GM12872 (cell line): ENCODE data around the gene CADM3.

ENCODE experiments used
- TF ChIP-seq, protein P1 (sequence below): IDR thresholded peaks from 3 replicates; pipeline ENCODE4 v1.5.1; 2011; ENCODE audit warnings: low read depth, mild to moderate bottlenecking, low read length, moderate library complexity; ENCODE audit not compliant: insufficient read depth

The CADM3 gene

GRCh38 chr1:159208175-159208825 lies 36.9 kb downstream of the CADM3 start:
- TF ChIP-seq, protein P1, sequence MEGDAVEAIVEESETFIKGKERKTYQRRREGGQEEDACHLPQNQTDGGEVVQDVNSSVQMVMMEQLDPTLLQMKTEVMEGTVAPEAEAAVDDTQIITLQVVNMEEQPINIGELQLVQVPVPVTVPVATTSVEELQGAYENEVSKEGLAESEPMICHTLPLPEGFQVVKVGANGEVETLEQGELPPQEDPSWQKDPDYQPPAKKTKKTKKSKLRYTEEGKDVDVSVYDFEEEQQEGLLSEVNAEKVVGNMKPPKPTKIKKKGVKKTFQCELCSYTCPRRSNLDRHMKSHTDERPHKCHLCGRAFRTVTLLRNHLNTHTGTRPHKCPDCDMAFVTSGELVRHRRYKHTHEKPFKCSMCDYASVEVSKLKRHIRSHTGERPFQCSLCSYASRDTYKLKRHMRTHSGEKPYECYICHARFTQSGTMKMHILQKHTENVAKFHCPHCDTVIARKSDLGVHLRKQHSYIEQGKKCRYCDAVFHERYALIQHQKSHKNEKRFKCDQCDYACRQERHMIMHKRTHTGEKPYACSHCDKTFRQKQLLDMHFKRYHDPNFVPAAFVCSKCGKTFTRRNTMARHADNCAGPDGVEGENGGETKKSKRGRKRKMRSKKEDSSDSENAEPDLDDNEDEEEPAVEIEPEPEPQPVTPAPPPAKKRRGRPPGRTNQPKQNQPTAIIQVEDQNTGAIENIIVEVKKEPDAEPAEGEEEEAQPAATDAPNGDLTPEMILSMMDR = no peak

DNA sequence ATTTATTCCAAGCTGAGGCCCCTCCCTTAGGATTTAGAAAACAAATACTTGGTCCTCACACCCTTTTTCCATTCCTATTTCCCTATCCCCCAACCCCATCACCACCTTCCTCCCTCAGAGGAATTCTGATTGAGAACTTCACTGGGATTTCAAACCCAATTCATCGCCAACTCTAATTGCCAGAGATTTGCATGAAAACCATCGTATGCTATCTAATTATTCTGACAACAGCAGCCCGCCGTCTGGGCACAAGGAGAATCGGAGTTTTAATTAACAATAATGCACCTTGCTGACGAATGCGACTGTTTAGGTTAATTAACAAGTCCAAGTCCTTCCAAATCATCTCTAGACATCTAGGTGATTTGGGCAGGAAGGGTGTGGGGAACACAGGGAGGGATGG lies 37.6 kb downstream of the CADM3 start:
- TF ChIP-seq, protein P1 = no peak

DNA sequence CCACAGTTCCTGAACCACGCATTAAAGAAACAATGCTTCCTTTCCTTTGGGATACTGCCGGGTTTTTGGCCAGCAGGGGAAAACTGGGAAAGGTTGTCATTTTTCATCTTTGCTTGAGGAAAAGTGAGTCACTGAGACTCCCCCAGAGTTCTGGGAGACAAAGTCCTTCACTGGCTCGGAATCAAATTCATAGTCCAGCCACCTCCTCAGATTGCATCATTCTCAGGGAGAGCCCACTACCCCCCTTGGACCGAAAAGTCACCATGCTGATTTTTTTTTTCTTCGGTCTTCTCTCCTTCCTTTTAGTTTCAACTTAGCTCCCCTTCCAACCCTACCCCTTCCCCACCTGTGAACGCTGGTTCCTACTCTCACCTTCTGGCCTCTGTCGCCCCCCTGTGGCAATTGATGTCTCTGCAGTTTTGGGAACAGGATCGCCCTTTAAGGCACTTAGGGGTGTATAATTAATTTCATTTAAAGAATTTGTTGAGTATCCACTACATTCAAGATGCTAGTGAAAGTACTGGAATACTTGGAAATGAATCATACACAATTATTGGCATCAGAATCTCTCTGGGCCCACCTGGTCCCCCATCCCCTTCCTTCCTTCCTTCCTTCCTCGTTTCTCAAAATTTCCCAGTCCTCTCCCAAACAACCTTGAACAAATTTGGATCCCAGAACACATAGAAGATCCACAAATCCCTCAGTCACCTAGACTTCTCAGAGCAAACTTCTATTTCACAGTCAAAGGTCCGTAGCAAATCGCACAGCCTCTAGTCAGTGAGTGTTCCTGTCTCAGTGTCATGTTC lies 40.1 kb downstream of the CADM3 start:
- TF ChIP-seq, protein P1 = peak; percentile 81

- TF ChIP-seq, protein P1 = no peak
These were observed 41.2 kb downstream of the CADM3 start for GRCh38 chr1:159212596-159212995.

GRCh38 chr1:159214149-159214760 lies 42.8 kb downstream of the CADM3 start:
- TF ChIP-seq, protein P1 = peak; percentile 90

DNA sequence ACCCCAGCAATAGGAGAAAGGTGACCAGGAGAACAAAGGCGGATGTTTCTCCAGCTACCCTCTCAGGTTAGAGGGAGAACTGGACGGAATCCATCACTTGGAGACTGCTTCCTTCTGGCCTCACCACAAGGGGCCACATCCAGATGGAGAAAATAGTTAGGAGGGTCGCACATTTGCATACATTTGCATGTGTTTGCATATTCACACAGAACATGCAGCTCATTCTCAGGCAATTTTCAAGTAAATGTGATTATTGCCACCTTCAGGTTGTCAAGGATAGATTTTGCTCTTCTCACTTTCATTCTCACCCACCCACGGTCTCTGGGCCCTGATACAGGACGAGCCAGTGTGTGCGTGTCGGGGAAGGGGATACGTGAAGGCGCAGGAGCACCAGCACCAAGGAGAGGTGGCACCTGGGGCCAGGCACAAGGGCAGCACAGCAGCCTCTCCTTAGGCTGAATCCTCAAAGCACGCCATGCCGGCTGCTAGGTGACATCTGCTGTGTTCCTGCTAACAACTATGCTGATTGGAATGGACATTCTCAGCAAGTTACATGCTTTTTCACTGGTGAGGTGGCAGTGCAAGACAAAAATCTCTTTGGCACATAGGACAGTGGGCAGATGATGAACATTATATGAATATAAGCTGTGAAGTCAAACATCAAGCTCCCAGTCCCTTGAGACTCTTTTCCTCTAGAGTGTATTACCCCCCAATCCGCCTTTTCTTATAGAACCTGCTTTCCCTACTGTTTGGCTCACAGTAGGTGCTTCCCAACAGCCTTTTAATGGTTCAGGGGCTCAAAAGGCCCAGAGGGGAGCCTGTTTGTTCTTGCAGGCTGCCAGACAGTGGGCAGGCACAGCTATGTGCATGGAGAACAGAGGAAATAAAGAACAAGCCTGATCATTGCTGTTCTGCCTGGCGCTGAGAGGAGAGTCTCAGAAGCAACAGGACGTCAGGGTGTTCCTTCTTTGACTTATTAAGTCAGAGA lies 47.5 kb downstream of the CADM3 start:
- TF ChIP-seq, protein P1 = no peak
